GM18520 (cell line): ENCODE data around the gene PCAT7.

ENCODE experiments used
- ATAC-seq: cut with Tn5 transposase; IDR thresholded peaks from one replicate; pipeline ENCODE4 v1.9.1; 2021; ENCODE audit not compliant: unreplicated experiment

Gene PCAT7

GRCh38 chr9:94602666-94603065 lies 47.8 kb downstream of the PCAT7 start:
- ATAC-seq, result no peak

- ATAC-seq, result no peak
These were observed 48.6 kb downstream of the PCAT7 start for GRCh38 chr9:94603259-94604160.

- ATAC-seq, result no peak
These were observed 52.0 kb downstream of the PCAT7 start for GRCh38 chr9:94606646-94607422.

- ATAC-seq, result no peak
These were observed 52.5 kb downstream of the PCAT7 start for GRCh38 chr9:94607423-94607691.

- no peak for ATAC-seq
These were observed 55.3 kb downstream of the PCAT7 start for GRCh38 chr9:94610181-94610606.

- ATAC-seq, result no peak
These were observed 56.8 kb downstream of the PCAT7 start for GRCh38 chr9:94611638-94612068.

- ATAC-seq, result no peak
These were observed 57.2 kb downstream of the PCAT7 start for GRCh38 chr9:94612071-94612470.

- no peak for ATAC-seq
These were observed 58.1 kb downstream of the PCAT7 start for GRCh38 chr9:94613003-94613402.

- no peak for ATAC-seq
These were observed 64.1 kb downstream of the PCAT7 start for GRCh38 chr9:94619026-94619425.
